MCF 10A (cell line): ENCODE data around the gene CLSTN2. TPM values are rescaled to one million over a fixed set of nuclear protein-coding genes. Genes with fewer than 3 reads are reported as not detected.

Experiments used
- BruUV-seq: library from RNA; stranded (reverse); fragments of 400-500 nt; replicated peaks from 2 replicates; lab custom pipeline; 2021; lab: Mats Ljungman, UMichigan
- CTCF ChIA-PET: fragments of 300-600 bp; sonication (Branson Sonifier 250); formaldehyde crosslinking; extraction: SDS; loops from one replicate; lab custom pipeline; 2021; ENCODE audit warnings: antibody characterized with exemption, inconsistent platforms; lab: Yijun Ruan, JAX
- POLR2A ChIA-PET: fragments of 300-600, 350-650 bp; sonication (Branson Sonifier 250); formaldehyde crosslinking; extraction: SDS; loops from one replicate; lab custom pipeline; 2020; ENCODE audit warnings: antibody characterized with exemption, inconsistent platforms; lab: Yijun Ruan, JAX
- DNase-seq: peaks from one replicate; pipeline ENCODE4 v3.0.0-alpha.2; 2018; ENCODE audit not compliant: unreplicated experiment
- H3K27ac Mint-ChIP-seq: one replicate; pipeline ENCODE4 v1.8.0; 2022; ENCODE audit warnings: mild to moderate bottlenecking, low read depth, mixed read lengths; ENCODE audit not compliant: unreplicated experiment
- H3K27me3 Mint-ChIP-seq: one replicate; pipeline ENCODE4 v1.8.0; 2022; ENCODE audit warnings: mixed read lengths; ENCODE audit not compliant: insufficient read depth, unreplicated experiment
- H3K36me3 Mint-ChIP-seq: one replicate; pipeline ENCODE4 v1.8.0; 2022; ENCODE audit warnings: mild to moderate bottlenecking, moderate library complexity, mixed read lengths; ENCODE audit not compliant: insufficient read depth, unreplicated experiment
- H3K4me1 Mint-ChIP-seq: one replicate; pipeline ENCODE4 v1.8.0; 2022; ENCODE audit warnings: mixed read lengths; ENCODE audit not compliant: insufficient read depth, unreplicated experiment
- H3K4me3 Mint-ChIP-seq: one replicate; pipeline ENCODE4 v1.8.0; 2022; ENCODE audit warnings: mild to moderate bottlenecking, moderate library complexity, mixed read lengths; ENCODE audit not compliant: unreplicated experiment
- H3K9me3 Mint-ChIP-seq: one replicate; pipeline ENCODE4 v1.8.0; 2022; ENCODE audit warnings: mixed read lengths; ENCODE audit not compliant: unreplicated experiment
- intact Hi-C: fragments of 100-400 bp; cut with micrococcal nuclease; formaldehyde crosslinking; loops from 2 replicates; pipeline ENCODE4 v1.14.1; 2022
- total RNA-seq: library from RNA; stranded (reverse); gene quantifications from 2 replicates; pipeline ENCODE4 v1.2.3, GENCODE V29; 2022
- TF ChIP-seq, protein P1 (sequence below): fragments of 200-600 bp; IDR thresholded peaks from one replicate; pipeline ENCODE4 v1.8.0; 2022; ENCODE audit warnings: antibody characterized with exemption, mild to moderate bottlenecking; ENCODE audit not compliant: unreplicated experiment

The CLSTN2 gene
- total RNA-seq, 1 experiment from 2014 or later, result not detected

DNA sequence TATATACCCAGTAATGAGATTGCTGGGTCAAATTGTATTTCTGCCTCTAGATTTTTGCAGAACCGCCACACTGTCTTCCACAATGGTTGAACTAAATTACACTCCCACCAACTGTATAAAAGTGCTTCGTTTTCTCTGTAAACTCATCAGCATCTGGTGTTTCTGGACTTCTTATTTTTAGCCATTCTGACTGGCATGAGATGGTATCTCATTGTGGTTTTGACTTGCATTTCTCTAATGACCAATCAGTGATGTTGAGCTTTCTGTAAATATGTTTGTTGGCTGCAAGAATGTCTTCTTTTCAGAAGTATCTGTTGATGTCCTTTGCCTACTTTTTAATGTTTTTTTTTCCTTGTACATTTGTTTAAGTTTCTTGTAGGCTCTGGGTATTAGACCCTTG is 560.0 kb downstream of the CLSTN2 start:
- no TSS peak for BruUV-seq
- H3K27me3 Mint-ChIP-seq, result no peaks in the 10 kb centered on the region
- ChIA-PET CTCF (interaction anchor here (0.7 to 0.9 kb wide), 2 partner anchors 209 to 367 kb away, joined by 3 read pairs; no protein-coding TSS in a partner anchor), POLR2A (no interaction called here)
- H3K9me3 Mint-ChIP-seq, result no peaks in the 10 kb centered on the region
- H3K4me3 Mint-ChIP-seq, result no peak overlapping the region
- intact Hi-C loops, result no loop called here
- H3K27ac Mint-ChIP-seq, result no peak overlapping the region
- no peaks in the 10 kb centered on the region for H3K4me1 Mint-ChIP-seq
- TF ChIP-seq, protein P1, sequence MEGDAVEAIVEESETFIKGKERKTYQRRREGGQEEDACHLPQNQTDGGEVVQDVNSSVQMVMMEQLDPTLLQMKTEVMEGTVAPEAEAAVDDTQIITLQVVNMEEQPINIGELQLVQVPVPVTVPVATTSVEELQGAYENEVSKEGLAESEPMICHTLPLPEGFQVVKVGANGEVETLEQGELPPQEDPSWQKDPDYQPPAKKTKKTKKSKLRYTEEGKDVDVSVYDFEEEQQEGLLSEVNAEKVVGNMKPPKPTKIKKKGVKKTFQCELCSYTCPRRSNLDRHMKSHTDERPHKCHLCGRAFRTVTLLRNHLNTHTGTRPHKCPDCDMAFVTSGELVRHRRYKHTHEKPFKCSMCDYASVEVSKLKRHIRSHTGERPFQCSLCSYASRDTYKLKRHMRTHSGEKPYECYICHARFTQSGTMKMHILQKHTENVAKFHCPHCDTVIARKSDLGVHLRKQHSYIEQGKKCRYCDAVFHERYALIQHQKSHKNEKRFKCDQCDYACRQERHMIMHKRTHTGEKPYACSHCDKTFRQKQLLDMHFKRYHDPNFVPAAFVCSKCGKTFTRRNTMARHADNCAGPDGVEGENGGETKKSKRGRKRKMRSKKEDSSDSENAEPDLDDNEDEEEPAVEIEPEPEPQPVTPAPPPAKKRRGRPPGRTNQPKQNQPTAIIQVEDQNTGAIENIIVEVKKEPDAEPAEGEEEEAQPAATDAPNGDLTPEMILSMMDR, result no peak
- no peak for DNase-seq
- H3K36me3 Mint-ChIP-seq, result no peaks in the 10 kb centered on the region

DNA sequence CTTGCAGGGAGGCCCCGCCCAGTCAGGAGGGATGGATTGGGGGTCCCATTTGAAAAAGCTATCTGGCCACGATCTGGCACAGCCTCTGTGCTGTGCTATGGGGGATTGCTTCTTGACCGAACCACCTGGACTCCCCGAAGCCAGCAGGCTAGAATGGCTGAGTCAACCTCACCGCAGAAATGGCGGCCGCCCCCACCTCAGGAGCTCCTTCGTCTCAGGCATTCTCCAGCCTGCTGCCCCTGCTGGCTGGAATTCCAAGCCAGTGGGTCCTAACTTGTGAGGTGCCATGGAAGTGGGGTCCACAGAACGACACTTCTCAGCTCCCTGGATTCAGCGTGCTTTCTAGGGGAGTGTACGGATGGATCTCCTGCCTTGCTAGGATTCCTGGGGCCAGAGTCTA is 562.3 kb downstream of the CLSTN2 start:
- TF ChIP-seq, protein P1, result no peak
- DNase-seq, result no peak
- H3K9me3 Mint-ChIP-seq, result no peaks in the 10 kb centered on the region
- CTCF ChIA-PET, result interaction anchor here (0.6 to 1.2 kb wide), 6 partner anchors 36 to 977 kb away, joined by 3 to 5 read pairs (median 3); no protein-coding TSS in a partner anchor
- H3K36me3 Mint-ChIP-seq, result no peaks in the 10 kb centered on the region
- no peak overlapping the region for H3K27ac Mint-ChIP-seq
- intact Hi-C loops, result no loop called here
- POLR2A ChIA-PET, result interaction anchor here (0.5 kb wide), 1 partner anchor 13 kb away, joined by 3 read pairs; no protein-coding TSS in a partner anchor
- no TSS peak for BruUV-seq
- no peaks in the 10 kb centered on the region for H3K27me3 Mint-ChIP-seq
- no peak overlapping the region for H3K4me3 Mint-ChIP-seq
- H3K4me1 Mint-ChIP-seq, result peaks cover 5% of the 10 kb centered on the region

DNA sequence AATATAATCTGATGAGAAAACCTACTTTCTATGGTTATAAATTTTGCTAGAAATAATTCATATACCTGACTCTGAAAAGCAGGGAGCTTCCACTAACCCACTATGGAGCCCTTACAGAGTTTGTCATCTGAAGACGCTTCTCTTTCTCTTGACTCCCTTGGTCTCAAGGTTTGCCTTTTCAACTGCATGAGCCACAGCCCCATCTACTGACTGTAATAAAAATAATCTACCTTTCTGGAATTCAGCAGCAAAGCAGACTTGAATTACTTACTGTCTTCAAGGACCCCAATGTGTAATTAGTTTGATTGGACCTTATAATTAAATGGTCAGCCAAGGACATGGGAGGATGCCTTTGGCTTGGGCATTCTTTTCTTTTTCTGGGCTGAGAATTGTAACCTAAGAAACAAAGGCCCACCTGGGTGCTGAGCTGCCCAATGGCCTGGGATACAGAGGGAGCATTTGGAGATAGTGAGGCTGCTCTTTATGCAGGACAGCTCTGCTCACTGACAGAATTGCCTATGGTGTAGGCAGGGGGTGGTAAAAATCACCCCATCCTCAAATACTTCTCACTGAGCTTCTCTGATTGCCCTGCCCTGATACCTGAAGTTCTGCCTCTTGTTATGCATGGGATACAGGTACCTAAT is 564.3 kb downstream of the CLSTN2 start:
- Mint-ChIP-seq H3K9me3 (no peaks in the 10 kb centered on the region), H3K27me3 (no peaks in the 10 kb centered on the region), H3K4me3 (no peak overlapping the region), H3K27ac (no peak overlapping the region), H3K36me3 (no peaks in the 10 kb centered on the region), H3K4me1 (peaks cover 5% of the 10 kb centered on the region)
- ChIA-PET CTCF (interaction anchor here (0.5 to 1.9 kb wide), 19 partner anchors 15 to 1072 kb away, joined by 3 to 9 read pairs (median 3); no protein-coding TSS in a partner anchor), POLR2A (interaction anchor here (0.7 kb wide), 1 partner anchor 349 kb away, joined by 3 read pairs; no protein-coding TSS in a partner anchor)
- TF ChIP-seq, protein P1, result peak; percentile 45
- peak; percentile 16 for DNase-seq
- intact Hi-C loops, result loop anchor here (1.0 kb wide), 4 partner anchors 139 to 562 kb away; no protein-coding TSS in a partner anchor
- BruUV-seq, result no TSS peak

DNA sequence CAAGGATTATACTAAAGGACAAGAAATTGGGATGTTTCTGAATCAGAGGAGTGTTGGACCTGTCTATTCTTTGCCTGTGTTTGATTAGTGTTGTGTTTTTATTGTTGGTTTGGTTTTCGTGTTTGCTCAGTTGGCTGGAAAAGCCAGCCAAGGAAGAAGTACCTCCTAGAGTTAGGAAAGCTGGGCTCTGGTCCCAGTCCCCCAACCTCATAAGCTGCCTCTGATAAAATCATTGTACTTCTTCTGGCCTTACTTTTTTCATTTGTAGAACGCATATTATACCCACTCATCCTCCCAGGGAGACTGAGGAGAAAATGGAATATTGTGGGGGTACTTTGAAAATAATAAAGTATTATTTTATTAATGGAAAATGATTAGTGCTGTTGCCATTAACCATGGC is 565.5 kb downstream of the CLSTN2 start:
- POLR2A ChIA-PET, result no interaction called here
- H3K4me3 Mint-ChIP-seq, result no peak overlapping the region
- TF ChIP-seq, protein P1, result no peak
- peaks cover 5% of the 10 kb centered on the region for H3K4me1 Mint-ChIP-seq
- DNase-seq, result no peak
- CTCF ChIA-PET, result interaction anchor here (0.6 to 1.1 kb wide), 11 partner anchors 24 to 707 kb away, joined by 3 to 7 read pairs (median 3); no protein-coding TSS in a partner anchor
- H3K9me3 Mint-ChIP-seq, result no peaks in the 10 kb centered on the region
- H3K27ac Mint-ChIP-seq, result no peak overlapping the region
- no peaks in the 10 kb centered on the region for H3K27me3 Mint-ChIP-seq
- H3K36me3 Mint-ChIP-seq, result no peaks in the 10 kb centered on the region
- BruUV-seq, result no TSS peak
- intact Hi-C loops, result no loop called here
